Muscle of leg (tissue), 11 donors: ENCODE results near the gene ARL15. TPM values are rescaled to one million over a fixed set of nuclear protein-coding genes. Genes with fewer than 3 reads are reported as not detected.

Experiments
- DNase-seq: peaks from one replicate; pipeline ENCODE4 v3.0.0; 2013
- H3K27ac ChIP-seq: one replicate; pipeline ENCODE4 v1.5.1; 2013; ENCODE audit warnings: mild to moderate bottlenecking, low read length, control low read depth
- H3K27me3 ChIP-seq: one replicate; pipeline ENCODE4 v1.6.1; 2013; ENCODE audit warnings: low read length; ENCODE audit not compliant: control insufficient read depth, insufficient read depth
- H3K36me3 ChIP-seq: one replicate; pipeline ENCODE4 v1.6.1; 2013; ENCODE audit warnings: low read length; ENCODE audit not compliant: control insufficient read depth, insufficient read depth
- H3K4me1 ChIP-seq: one replicate; pipeline ENCODE4 v1.6.1; 2013; ENCODE audit warnings: low read length; ENCODE audit not compliant: control insufficient read depth, insufficient read depth
- H3K4me3 ChIP-seq: one replicate; pipeline ENCODE4 v1.5.1; 2013; ENCODE audit warnings: low read length, control low read depth
- H3K9me3 ChIP-seq: replicated peaks from 2 replicates; pipeline ENCODE4 v1.6.1; 2013; ENCODE audit warnings: low read depth, low read length; ENCODE audit not compliant: control insufficient read depth
- WGBS: methylation state at CpG from one replicate; pipeline ENCODE4 v1.1.5; 2013; ENCODE audit warnings: missing lambda C conversion rate; ENCODE audit not compliant: insufficient coverage; 5-methylcytosine and 5-hydroxymethylcytosine counted together
- polyA plus RNA-seq, 8 donors: library from polyadenylated mRNA; unstranded; fragments of 120-200 nt; gene quantifications; one replicate each; pipeline versions ENCODE4 v1.2.1 to v1.2.3, GENCODE V29; 2013; ENCODE audit warnings: inconsistent platforms in 1 of 8, low replicate concordance in 1 of 8; ENCODE audit not compliant: insufficient read length in 8 of 8, insufficient read depth in 1 of 8
- total RNA-seq: library from RNA; stranded (reverse); fragments of 120-200 nt; gene quantifications from one replicate; pipeline ENCODE4 v1.2.4, GENCODE V29; 2013

The ARL15 gene
- total and polyA plus RNA-seq, 9 donors = 18.4 to 37.1 (median 23.8) TPM

DNA sequence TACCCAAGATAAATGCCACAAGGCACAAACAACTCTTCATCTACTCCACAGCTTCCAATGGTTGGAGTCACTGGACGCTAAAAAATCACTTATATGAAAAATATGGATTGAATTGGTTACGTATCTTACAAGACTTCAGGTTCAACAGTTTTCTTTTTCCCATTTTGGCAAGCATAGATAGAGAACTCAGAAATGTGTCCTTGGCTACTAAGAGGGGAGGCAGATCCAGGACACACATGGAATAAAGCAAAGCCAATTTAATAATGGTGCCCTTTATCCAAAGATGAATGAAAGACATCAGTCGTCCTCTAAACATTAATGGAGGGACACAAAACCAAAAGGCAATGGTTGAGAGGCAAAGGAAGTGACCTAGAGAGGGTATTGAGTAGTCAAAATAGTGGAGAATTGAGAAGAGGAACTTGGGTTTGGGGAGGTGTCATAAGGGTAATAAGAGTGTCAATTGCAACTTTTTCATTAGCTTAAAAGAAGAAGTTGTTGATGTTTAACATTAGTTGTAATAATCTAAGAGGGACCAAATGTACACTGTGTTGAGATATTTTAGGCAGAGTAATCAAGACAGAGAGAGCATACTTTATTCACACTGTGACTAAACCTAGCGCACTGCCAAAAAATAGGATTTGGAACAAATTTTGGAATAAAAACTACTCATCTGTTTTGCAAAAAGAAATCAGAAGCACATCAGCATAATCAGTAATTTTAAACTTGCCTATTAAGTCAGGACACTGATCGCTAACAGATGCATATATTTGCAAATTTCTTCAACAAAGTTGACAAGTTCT, 308.2 kb downstream of the ARL15 start:
- DNase-seq = peak; percentile 93
- Histone ChIP-seq H3K4me3 (no peak overlapping the region), H3K36me3 (no peaks in the 10 kb centered on the region), H3K27ac (no peak overlapping the region), H3K27me3 (no peaks in the 10 kb centered on the region), H3K9me3 (no peaks in the 10 kb centered on the region), H3K4me1 (no peaks in the 10 kb centered on the region)
- 67% methylated on average over 1 of the region's 5 CpGs for WGBS

GRCh38 chr5:54000011-54000410, 310.4 kb downstream of the ARL15 start:
- Histone ChIP-seq H3K36me3 (no peaks in the 10 kb centered on the region), H3K27ac (no peak overlapping the region), H3K4me1 (no peaks in the 10 kb centered on the region), H3K27me3 (no peaks in the 10 kb centered on the region), H3K4me3 (no peak overlapping the region), H3K9me3 (no peaks in the 10 kb centered on the region)
- DNase-seq = peak; percentile 71
- whole genome bisulfite sequencing = no CpG with 5 or more reads among the region's 2 CpGs

GRCh38 chr5:53997736-53998627, 312.4 kb downstream of the ARL15 start:
- no CpG with 5 or more reads among the region's 5 CpGs for WGBS
- H3K27me3 ChIP-seq = no peaks in the 10 kb centered on the region

DNA sequence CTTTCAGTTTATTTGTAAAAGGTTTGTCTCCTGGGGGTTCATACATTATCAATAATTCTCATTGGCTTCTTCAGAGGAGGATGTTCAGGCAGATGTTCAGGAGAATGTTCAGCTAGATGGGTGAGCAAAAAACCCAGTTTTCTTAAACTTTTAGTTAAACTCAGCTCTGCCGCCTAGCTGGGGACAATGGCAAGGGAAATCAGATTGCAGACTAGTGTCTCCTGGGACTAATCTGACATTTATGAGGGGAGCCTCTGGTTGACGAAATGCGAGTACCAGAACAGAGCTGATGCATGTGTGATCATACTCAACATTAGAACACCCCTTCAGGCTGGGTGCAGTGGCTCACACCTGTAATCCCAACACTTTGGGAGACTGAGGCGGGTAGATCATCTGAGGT, 314.4 kb downstream of the ARL15 start:
- WGBS = 67% methylated on average over 1 of the region's 4 CpGs
- Histone ChIP-seq H3K4me3 (no peak overlapping the region), H3K9me3 (no peaks in the 10 kb centered on the region), H3K27ac (no peak overlapping the region), H3K4me1 (no peaks in the 10 kb centered on the region), H3K36me3 (no peaks in the 10 kb centered on the region), H3K27me3 (no peaks in the 10 kb centered on the region)
- DNase-seq = no peak

More at GRCh38 chr5:53997736-53998627, 312.4 kb downstream of the ARL15 start:
- Histone ChIP-seq H3K4me1 (no peaks in the 10 kb centered on the region), H3K4me3 (no peak overlapping the region), H3K36me3 (no peaks in the 10 kb centered on the region), H3K9me3 (no peaks in the 10 kb centered on the region), H3K27ac (no peak overlapping the region)
- DNase-seq = no peak

DNA sequence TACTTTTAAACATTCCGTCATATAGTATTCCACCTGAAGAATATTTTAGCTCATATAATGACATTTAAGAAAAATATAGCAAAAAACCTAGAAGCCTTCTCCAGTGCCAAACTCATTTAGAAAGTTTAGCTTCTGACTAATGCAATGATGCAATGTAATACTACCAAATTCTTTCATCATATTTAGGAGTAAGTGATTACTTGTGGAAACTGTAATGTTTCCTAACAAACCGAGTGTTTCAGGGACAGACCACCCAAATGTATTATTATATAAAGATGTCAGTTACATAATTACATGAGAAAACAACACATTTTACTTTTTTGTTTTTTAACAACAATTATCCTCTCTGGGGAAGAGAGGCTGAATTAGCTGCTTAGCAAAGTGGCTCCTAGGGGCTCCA, 316.2 kb downstream of the ARL15 start:
- no peak overlapping the region for H3K27ac ChIP-seq
- H3K4me1 ChIP-seq = no peaks in the 10 kb centered on the region
- H3K9me3 ChIP-seq = no peaks in the 10 kb centered on the region
- no peaks in the 10 kb centered on the region for H3K36me3 ChIP-seq
- no CpG with 5 or more reads among the region's 2 CpGs for whole genome bisulfite sequencing
- H3K4me3 ChIP-seq = no peak overlapping the region
- no peaks in the 10 kb centered on the region for H3K27me3 ChIP-seq
- DNase-seq = no peak

DNA sequence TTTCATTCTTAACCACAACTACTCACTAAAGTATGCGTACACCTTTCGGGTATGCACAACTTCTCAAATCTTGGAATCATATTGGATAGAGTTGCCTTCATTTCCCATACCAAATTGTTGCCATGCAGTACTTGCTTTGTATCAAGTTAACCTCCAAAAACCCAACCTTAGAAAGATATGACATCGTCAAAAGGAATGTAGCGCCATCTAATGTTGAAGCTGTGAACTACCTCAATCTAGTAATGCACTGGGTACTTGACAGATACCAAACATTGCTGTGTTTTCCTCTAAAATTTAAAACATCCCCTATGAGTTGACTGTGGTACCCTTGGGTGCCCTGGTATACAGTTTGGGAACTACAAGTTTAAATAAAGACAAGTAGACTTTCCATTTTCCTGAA, 318.4 kb downstream of the ARL15 start:
- Histone ChIP-seq H3K36me3 (no peaks in the 10 kb centered on the region), H3K4me1 (no peaks in the 10 kb centered on the region), H3K27me3 (no peaks in the 10 kb centered on the region), H3K27ac (no peak overlapping the region), H3K9me3 (no peaks in the 10 kb centered on the region), H3K4me3 (no peak overlapping the region)
- no CpG with 5 or more reads among the region's 4 CpGs for WGBS
- no peak for DNase-seq

DNA sequence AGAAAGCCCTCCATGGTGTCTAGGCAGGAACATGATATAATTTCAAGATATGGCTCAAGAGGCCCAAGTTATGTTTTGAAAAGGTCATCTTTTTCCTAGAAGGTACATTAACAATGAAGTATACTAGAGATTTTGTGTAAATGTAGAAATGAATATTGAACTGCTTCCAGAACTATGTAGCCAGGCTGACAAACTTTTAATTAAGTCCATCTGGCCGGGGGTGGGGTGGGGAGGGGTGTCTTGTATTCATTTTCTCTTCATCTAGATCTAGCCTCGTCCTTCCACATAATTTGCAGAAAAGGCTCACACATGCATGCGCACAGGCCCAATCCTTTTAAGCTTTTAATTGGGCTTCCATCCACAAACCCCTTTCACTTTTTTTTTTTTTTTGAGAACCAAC, 323.3 kb downstream of the ARL15 start:
- H3K4me3 ChIP-seq = no peak overlapping the region
- H3K27ac ChIP-seq = no peak overlapping the region
- H3K27me3 ChIP-seq = no peaks in the 10 kb centered on the region
- H3K4me1 ChIP-seq = no peaks in the 10 kb centered on the region
- no CpG with 5 or more reads among the region's 3 CpGs for WGBS
- no peak for DNase-seq
- H3K36me3 ChIP-seq = no peaks in the 10 kb centered on the region
- H3K9me3 ChIP-seq = no peaks in the 10 kb centered on the region

- Histone ChIP-seq H3K4me3 (no peak overlapping the region), H3K27ac (no peak overlapping the region), H3K9me3 (no peaks in the 10 kb centered on the region), H3K36me3 (no peaks in the 10 kb centered on the region), H3K27me3 (no peaks in the 10 kb centered on the region), H3K4me1 (no peaks in the 10 kb centered on the region)
- DNase-seq = no peak
- WGBS = 100% methylated on average over 3 of the region's 5 CpGs
Measured at GRCh38 chr5:53985796-53986195, 324.6 kb downstream of the ARL15 start.

- Histone ChIP-seq H3K27me3 (no peaks in the 10 kb centered on the region), H3K4me3 (no peak overlapping the region), H3K27ac (no peak overlapping the region), H3K9me3 (no peaks in the 10 kb centered on the region), H3K36me3 (no peaks in the 10 kb centered on the region), H3K4me1 (no peaks in the 10 kb centered on the region)
- DNase-seq = no peak
- WGBS = 90% methylated on average over 1 of the region's 1 CpG
Measured at GRCh38 chr5:53984971-53985370, 325.4 kb downstream of the ARL15 start.
